Esophagus muscularis mucosa (tissue), 3 donors: ENCODE measurements around the gene HTR3E.

Source experiments
- EP300 ChIP-seq: sonication (generic); formaldehyde crosslinking; IDR thresholded peaks from one replicate; pipeline ENCODE4 v1.6.1; 2017; ENCODE audit warnings: antibody characterized with exemption
- TF ChIP-seq, protein P1 (sequence below), 3 experiments: fragments of 200-600 bp in 2 of 3; fragments of 450-650 bp in 1 of 3; sonication (generic) in 2 of 3; IDR thresholded peaks; one replicate each; pipeline ENCODE4 v1.5.1; 2017 to 2019; ENCODE audit warnings: antibody characterized with exemption in 3 of 3, mild to moderate bottlenecking in 2 of 3, moderate library complexity in 1 of 3

DNA sequence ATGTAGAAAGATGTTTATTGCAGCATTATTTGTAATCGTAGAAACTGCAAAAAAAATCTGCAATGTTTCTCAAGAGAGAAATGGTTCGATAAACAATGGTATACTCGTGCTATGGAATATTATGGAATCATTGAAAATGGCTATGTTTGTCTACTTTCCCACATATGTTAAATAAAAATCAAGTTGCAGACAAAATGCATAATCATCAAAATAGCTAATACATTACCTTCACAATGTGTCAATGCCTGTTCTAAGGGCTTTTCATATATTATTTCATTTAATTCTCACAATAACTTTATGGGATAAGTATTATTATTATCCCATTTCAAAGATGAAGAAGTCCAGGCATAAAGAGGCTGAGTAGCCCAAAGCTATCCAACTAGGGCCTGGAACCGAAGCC, 36.1 kb downstream of the HTR3E start:
- TF ChIP-seq, protein P1, sequence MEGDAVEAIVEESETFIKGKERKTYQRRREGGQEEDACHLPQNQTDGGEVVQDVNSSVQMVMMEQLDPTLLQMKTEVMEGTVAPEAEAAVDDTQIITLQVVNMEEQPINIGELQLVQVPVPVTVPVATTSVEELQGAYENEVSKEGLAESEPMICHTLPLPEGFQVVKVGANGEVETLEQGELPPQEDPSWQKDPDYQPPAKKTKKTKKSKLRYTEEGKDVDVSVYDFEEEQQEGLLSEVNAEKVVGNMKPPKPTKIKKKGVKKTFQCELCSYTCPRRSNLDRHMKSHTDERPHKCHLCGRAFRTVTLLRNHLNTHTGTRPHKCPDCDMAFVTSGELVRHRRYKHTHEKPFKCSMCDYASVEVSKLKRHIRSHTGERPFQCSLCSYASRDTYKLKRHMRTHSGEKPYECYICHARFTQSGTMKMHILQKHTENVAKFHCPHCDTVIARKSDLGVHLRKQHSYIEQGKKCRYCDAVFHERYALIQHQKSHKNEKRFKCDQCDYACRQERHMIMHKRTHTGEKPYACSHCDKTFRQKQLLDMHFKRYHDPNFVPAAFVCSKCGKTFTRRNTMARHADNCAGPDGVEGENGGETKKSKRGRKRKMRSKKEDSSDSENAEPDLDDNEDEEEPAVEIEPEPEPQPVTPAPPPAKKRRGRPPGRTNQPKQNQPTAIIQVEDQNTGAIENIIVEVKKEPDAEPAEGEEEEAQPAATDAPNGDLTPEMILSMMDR (IDR thresholded peaks at IDR 0.05), result no peak
- no peak for TF ChIP-seq EP300
